ENCODE measurements around the gene FGD5.

The FGD5 gene

GRCh38 chr3:14863333-14864100 lies 44.8 kb downstream of the FGD5 start:
- in situ Hi-C loops (cut with MboI; ENCODE audit: low pct_unique_long_range_greater_than_20kb, low sequenced_read_pairs): no loop called here
- no peak for DNase-seq

GRCh38 chr3:14864131-14864530 lies 45.4 kb downstream of the FGD5 start:
- no peak for DNase-seq
- in situ Hi-C loops (cut with MboI; ENCODE audit: low pct_unique_long_range_greater_than_20kb, low sequenced_read_pairs): no loop called here

GRCh38 chr3:14866627-14867026 lies 47.9 kb downstream of the FGD5 start:
- in situ Hi-C loops (cut with MboI; ENCODE audit: low pct_unique_long_range_greater_than_20kb, low sequenced_read_pairs): no loop called here
- DNase-seq: no peak

GRCh38 chr3:14867936-14868570 lies 49.3 kb downstream of the FGD5 start:
- in situ Hi-C loops (cut with MboI; ENCODE audit: low pct_unique_long_range_greater_than_20kb, low sequenced_read_pairs): no loop called here
- DNase-seq: no peak

- in situ Hi-C loops (cut with MboI; ENCODE audit: low pct_unique_long_range_greater_than_20kb, low sequenced_read_pairs): no loop called here
- DNase-seq: no peak
Observed at GRCh38 chr3:14869917-14870782, 51.4 kb downstream of the FGD5 start.

- in situ Hi-C loops (cut with MboI; ENCODE audit: low pct_unique_long_range_greater_than_20kb, low sequenced_read_pairs): no loop called here
- no peak for DNase-seq
Observed at GRCh38 chr3:14870783-14871060, 52.0 kb downstream of the FGD5 start.

GRCh38 chr3:14871456-14872200 lies 52.9 kb downstream of the FGD5 start:
- no peak for DNase-seq
- in situ Hi-C loops (cut with MboI; ENCODE audit: low pct_unique_long_range_greater_than_20kb, low sequenced_read_pairs): no loop called here

GRCh38 chr3:14872706-14873105 lies 53.9 kb downstream of the FGD5 start:
- in situ Hi-C loops (cut with MboI; ENCODE audit: low pct_unique_long_range_greater_than_20kb, low sequenced_read_pairs): no loop called here
- DNase-seq: no peak

- in situ Hi-C loops (cut with MboI; ENCODE audit: low pct_unique_long_range_greater_than_20kb, low sequenced_read_pairs): no loop called here
- DNase-seq: no peak
Observed at GRCh38 chr3:14874784-14875183, 56.0 kb downstream of the FGD5 start.

GRCh38 chr3:14875411-14876175 lies 56.8 kb downstream of the FGD5 start:
- in situ Hi-C loops (cut with MboI; ENCODE audit: low pct_unique_long_range_greater_than_20kb, low sequenced_read_pairs): no loop called here
- DNase-seq: no peak

- in situ Hi-C loops (cut with MboI; ENCODE audit: low pct_unique_long_range_greater_than_20kb, low sequenced_read_pairs): no loop called here
- no peak for DNase-seq
Observed at GRCh38 chr3:14876921-14877333, 58.2 kb downstream of the FGD5 start.

GRCh38 chr3:14877469-14877868 lies 58.7 kb downstream of the FGD5 start:
- in situ Hi-C loops (cut with MboI; ENCODE audit: low pct_unique_long_range_greater_than_20kb, low sequenced_read_pairs): no loop called here
- no peak for DNase-seq

- in situ Hi-C loops (cut with MboI; ENCODE audit: low pct_unique_long_range_greater_than_20kb, low sequenced_read_pairs): no loop called here
- no peak for DNase-seq
Observed at GRCh38 chr3:14879211-14879874, 60.6 kb downstream of the FGD5 start.

GRCh38 chr3:14880447-14881106 lies 61.8 kb downstream of the FGD5 start:
- no peak for DNase-seq
- in situ Hi-C loops (cut with MboI; ENCODE audit: low pct_unique_long_range_greater_than_20kb, low sequenced_read_pairs): no loop called here

GRCh38 chr3:14883226-14883625 lies 64.5 kb downstream of the FGD5 start:
- in situ Hi-C loops (cut with MboI; ENCODE audit: low pct_unique_long_range_greater_than_20kb, low sequenced_read_pairs): no loop called here
- no peak for DNase-seq

- DNase-seq: no peak
- in situ Hi-C loops (cut with MboI; ENCODE audit: low pct_unique_long_range_greater_than_20kb, low sequenced_read_pairs): no loop called here
Observed at GRCh38 chr3:14884665-14885064, 65.9 kb downstream of the FGD5 start.

GRCh38 chr3:14885307-14885706 lies 66.5 kb downstream of the FGD5 start:
- in situ Hi-C loops (cut with MboI; ENCODE audit: low pct_unique_long_range_greater_than_20kb, low sequenced_read_pairs): no loop called here
- no peak for DNase-seq

- in situ Hi-C loops (cut with MboI; ENCODE audit: low pct_unique_long_range_greater_than_20kb, low sequenced_read_pairs): no loop called here
- no peak for DNase-seq
Observed at GRCh38 chr3:14886101-14886500, 67.3 kb downstream of the FGD5 start.

Data from KBM-7 (cell line).